ENCODE measurements around the gene ACTR3. TPM values are rescaled to one million over a fixed set of nuclear protein-coding genes. Genes with fewer than 3 reads are reported as not detected.

The ACTR3 gene
- polyA plus RNA-seq, 3 donors, result 156 to 176 (median 170) TPM

DNA sequence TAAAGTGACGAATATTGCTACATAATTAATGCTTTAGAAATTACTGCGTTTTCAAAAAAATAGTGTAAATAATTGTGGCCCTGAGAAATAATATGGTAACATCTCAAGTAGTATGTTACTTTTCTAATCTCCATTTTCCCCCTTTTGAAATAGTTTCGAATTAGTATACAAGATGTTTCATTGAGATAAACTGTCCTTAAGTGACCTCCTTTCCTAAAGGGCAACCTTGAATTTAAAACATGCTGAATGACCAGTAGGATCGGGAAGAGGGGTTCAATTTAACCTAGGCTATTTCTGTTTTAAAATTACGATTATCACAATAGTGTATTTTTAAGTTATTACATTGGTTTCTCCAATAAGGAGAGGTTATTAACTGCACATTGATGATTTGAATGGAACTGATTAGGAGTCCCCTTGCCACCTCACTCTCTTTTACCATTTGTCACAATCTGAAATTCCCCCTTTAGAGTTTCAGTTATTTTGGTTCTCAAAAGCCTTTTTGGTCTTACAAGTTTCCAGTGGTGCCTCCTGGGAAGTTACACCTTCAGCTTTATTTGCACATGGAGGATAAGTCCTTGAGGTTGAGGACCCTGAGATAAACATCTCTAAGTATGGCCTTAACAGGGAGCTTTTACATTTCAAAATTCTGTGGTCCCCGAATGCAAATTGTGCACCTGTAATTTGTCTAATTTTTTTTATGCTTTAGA lies 2.3 kb downstream of the ACTR3 start:
- DNase-seq (ENCODE audit: extremely low read depth in 1 of 11, low read depth in 9 of 11, low spot score in 4 of 11), result no peak

DNA sequence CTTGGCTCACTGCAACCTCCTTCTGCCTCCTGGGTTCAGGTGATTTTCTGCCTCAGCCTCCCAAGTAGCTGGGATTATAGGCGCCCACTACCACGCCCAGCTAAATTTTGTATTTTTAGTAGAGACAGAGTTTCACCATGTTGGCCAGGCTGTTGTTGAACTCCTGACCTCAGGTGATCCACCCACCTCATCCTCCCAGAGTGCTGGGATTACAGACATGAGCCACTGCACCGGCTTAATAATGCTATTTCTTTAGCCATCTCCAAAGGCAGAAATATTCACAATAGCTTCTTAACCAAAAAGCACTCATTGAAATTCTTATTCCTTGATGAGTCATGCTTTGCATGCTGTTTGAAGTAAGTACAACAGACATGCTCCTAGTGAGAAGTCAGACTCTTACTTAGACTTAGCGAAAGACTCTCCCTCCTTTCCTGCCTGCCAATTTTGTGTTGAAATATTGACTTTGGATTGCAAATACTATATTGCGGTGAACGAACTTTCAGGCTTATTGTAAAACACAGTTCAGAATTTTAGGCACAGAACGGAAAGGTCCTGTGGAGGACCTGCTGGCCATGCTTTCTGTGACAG lies 4.4 kb downstream of the ACTR3 start:
- DNase-seq (ENCODE audit: extremely low read depth in 1 of 11, low read depth in 9 of 11, low spot score in 4 of 11), result no peak

DNA sequence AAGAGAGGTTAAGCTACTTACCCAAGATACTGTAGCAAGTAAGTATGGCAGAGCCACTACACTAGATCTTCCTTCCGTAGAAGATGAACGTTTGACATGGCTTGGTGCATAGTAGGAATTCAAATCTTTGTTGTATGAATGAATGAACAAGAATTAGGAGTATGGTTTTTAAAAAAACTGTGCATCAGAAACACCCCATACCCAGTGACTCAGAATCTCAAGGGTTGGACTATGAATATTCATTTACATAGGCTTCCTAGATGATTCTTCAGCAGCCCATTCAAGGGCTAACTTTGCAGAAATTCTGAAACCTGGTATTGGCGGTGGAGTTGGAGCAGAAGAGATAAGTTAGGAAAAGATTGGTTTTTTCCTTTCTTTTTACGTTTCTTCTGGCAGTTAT lies 5.4 kb downstream of the ACTR3 start:
- DNase-seq (ENCODE audit: extremely low read depth in 1 of 11, low read depth in 9 of 11, low spot score in 4 of 11), result no peak

DNA sequence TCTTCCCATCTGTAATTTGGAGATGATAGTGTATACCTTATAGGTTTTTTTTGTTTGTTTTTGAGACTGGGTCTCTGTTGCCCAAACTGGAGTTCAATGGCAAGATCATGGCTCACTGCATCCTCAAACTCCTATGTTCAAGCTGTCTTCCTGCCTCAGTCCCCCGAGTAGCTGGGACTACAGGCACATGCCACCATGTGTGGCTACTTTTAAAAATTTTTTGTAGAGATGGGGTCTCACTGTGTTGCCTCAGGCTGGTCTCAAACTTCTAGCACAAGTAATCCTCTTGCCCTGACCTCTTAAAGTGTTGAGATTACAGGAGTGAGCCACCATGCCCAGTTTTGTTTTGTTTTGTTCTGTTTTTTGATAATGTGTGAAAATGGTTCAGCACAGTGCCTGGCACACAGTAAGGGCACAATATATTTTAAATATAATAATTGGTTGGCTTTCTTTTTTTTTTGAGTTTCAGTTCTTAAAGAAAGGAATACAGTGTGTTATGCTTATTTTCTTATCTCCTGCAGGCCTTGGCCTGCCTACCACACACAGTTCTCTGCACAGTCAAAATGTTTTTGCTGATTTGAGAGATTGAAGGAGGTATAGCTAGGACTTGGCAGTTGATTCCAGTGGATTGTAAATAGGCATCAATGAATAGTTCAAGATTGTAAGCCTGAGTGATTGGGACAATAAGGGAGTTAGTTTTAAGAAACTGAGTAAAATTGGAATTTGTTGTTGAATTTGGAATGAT lies 6.1 kb downstream of the ACTR3 start:
- DNase-seq (ENCODE audit: extremely low read depth in 1 of 11, low read depth in 9 of 11, low spot score in 4 of 11), result no peak

DNA sequence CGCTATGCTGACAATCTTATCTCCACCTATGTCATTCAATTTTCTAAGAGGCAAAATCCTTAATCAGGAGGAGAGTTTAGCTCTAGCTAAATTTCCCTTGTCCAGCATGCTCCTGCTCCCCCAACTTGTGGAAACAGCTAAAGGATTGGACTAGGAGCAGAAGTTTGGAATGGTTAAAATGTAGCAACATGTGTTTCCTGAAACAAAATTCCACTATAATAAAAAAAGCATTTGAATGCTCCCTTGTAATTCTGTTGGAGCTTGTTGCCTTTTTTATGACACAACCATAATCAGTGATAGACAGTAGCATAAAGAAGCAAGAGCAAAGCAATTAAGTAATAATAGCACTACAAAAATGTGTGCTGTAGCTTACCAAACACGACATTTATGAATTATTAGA lies 6.9 kb downstream of the ACTR3 start:
- no peak for DNase-seq (ENCODE audit: extremely low read depth in 1 of 11, low read depth in 9 of 11, low spot score in 4 of 11)

DNA sequence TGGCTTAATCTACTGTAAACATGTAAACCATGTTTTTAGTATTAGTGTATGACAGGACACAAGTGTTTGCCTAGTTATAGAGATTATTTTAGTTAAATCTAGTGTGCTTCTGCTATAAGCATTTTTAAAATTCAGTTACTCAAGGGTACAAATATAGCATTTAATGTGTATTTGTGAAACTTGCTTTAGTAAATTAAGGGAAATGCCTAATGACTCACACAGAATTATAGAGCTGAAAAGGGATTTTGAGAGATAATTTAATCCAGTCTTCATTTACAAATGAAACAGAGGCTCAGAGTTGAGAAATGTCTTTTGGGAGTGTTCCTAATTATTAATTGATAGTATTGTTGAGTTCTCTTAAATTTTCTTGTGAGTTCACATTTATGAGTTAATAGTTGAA lies 8.2 kb downstream of the ACTR3 start:
- no peak for DNase-seq (ENCODE audit: extremely low read depth in 1 of 11, low read depth in 9 of 11, low spot score in 4 of 11)

DNA sequence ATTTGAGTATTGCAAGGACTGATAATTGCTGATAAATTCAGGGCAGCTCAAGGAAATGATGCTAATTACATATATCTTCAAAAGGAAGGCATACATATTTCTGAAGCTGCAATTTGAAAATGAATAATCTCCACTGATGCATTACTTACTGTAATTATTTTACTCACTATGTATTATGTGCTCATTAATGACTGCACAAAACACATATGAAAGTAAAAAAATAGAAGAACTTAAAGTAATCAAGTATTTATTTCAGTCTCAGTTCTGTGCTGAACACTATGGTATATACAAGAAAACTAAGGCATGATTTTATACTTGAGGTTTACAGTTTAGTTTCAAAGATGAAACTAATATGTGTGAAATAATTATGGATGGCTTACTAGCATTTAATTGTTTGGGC lies 9.3 kb downstream of the ACTR3 start:
- DNase-seq (ENCODE audit: extremely low read depth in 1 of 11, low read depth in 9 of 11, low spot score in 4 of 11), result no peak

DNA sequence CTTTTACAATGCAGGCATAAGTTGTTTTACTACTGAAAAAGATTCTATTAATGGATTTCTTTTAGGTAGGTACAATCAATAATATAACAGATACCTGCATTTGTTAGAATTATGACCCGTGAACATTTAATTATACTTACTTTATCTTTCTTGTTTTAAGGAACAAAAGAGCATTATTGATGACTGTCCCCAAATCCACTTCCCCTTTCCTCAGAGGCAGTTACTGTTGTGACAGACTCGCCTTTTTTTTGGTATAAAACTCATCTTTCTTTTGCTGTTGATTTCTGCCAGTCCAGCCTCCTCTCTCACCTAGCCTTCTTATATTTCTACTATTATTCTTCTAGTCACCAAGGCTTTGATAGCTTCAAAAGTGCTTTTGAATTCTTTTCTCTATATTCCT lies 12.1 kb downstream of the ACTR3 start:
- DNase-seq (ENCODE audit: extremely low read depth in 1 of 11, low read depth in 9 of 11, low spot score in 4 of 11), result no peak

DNA sequence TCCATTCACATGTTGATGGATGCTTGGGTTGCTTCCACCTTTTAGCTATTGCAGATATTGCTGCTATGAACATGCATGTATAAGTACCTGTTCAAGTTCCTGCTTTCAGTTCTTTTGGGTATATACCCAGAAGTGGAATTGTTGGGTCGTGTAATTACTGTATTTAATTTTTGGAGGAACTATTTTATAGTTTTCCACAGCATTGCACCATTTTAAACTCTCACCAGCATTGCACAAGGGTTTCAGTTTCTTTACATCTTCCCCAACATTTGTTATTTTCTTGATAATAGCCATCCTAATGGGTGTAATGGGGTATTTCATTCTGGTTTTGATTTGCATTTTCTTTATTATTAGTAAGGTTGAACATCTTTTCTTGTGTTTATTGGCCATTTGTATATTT lies 16.0 kb downstream of the ACTR3 start:
- DNase-seq (ENCODE audit: extremely low read depth in 1 of 11, low read depth in 9 of 11, low spot score in 4 of 11), result no peak

DNA sequence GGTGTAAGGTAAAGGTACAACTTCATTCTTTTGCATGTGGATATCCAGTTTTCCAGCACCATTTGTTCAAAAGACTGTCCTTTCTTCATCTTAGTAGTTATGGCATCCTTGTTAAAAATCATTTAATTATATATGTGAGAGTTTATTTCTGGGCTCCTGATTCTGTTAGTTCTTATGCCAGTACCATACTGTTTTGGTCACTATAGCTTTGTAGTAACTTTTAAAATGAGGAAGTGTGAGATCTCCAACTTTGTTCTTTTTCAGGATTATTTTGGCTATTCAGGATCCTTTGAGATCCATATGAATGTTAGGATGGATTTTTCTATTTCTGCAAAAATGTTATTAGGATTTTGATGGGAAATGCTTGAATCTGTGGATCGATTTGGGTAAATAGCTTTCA lies 16.8 kb downstream of the ACTR3 start:
- no peak for DNase-seq (ENCODE audit: extremely low read depth in 1 of 11, low read depth in 9 of 11, low spot score in 4 of 11)

DNA sequence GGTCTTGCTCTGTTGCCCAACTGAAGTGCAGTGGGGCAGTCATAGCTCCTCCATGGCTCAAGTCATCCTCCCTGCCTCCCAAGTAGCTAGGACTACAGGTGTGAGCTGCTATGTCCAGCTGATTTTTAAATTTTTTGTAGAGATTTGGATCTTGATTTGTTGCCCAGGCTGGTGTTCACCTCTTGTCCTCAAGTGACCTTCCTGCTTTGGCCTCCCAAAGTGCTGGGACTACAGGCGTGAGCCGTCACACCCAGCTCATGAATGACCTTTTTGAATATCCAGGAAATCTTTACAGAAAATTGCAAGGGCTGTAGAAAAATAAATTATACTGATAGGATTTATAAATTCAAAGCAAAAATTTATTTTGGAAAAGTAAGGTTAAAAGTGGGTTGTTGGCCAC lies 17.4 kb downstream of the ACTR3 start:
- no peak for DNase-seq (ENCODE audit: extremely low read depth in 1 of 11, low read depth in 9 of 11, low spot score in 4 of 11)

DNA sequence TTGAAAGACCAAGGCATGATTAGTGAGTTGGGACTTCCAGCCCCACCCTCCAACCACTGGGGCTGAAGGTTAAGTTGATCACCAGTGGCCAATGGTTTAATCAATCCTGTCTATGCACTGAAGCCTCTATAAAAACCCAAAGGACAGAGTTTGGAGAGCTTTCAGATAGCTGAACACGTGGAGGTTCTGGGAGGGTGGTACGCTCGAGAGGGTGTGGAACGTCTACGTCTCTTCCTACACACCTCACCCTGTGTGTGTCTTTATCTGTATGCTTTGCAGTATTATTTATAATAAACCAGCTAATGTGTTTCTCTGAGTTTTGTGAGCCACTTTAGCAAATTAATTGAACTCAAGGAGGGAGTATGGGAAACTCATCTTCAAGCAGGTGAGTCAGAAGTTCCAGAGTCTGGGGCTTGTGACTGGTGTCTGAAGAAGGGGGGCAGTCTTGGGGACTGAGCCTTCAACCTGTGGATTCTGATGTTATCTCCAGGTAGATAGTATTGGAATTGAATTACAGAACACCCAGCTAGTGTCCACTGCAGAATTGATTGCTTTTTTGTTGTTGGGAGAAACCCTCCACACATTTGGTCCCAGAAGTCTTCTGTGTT lies 20.3 kb downstream of the ACTR3 start:
- no peak for DNase-seq (ENCODE audit: extremely low read depth in 1 of 11, low read depth in 9 of 11, low spot score in 4 of 11)

DNA sequence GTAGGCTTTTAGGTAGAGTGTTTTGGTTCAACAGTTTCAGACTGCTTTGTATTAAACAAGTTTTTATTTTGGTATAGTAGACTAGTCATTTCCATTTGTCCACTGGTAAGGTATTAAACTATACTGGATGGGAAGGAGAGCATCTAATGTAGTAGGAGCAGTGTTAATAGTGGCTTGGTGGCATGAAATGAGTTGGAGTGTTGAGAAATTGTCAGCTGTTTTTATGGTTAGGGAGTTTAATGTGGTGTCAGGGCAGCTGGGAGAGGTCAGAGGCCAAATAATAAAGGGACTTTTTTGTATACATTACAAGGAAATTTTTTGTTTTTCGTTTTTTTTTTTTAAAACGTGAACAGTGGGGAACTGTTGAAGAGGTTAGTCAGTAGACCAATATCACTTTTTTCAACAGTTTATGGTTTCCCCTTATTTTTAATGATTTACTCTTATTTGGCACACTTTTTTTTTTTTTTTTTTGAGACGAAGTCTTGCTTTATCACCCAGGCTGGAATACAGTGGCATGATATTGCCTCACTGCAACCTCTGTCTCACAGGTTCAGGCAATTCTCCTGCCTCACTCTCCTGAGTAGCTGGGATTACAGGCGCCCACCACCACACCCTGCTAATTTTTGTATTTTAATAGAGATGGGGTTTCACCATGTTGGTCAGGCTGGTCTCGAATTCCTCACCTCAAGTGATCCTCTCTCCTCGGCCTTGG lies 21.2 kb downstream of the ACTR3 start:
- DNase-seq (ENCODE audit: extremely low read depth in 1 of 11, low read depth in 9 of 11, low spot score in 4 of 11), result no peak

DNA sequence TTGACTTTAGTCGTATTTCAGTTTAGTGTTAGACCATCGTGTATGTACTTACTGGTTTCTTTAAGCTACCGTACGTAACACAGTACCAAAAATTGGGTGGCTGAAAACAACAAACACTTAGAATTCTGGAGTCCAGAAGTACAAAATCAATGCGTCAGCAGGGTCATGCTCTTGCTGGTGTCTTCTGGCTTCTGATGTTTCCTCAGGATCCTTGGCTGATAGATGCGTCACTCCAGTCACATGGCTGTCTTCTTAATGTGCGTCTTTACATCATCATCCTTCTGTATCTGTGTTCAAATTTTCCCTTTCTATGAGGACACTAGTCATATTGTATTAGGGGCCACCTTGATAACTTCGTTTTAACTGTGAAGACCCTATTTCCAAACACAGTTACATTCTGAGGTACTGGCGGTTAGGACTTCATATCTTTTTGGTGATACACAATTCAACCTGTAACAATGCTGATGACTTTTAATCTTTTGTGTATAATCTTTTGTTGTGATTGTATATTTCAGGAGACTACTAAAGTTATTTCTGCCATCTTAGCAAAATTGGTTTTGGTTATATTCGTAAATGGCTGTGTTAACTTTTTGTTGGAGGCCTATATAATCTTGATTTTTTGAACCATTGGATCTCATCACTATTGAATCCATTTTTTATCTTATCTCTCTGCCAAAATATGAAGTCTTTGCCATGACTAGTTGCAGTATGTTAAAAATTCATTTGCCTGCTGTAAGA lies 25.4 kb downstream of the ACTR3 start:
- DNase-seq (ENCODE audit: extremely low read depth in 1 of 11, low read depth in 9 of 11, low spot score in 4 of 11), result no peak

DNA sequence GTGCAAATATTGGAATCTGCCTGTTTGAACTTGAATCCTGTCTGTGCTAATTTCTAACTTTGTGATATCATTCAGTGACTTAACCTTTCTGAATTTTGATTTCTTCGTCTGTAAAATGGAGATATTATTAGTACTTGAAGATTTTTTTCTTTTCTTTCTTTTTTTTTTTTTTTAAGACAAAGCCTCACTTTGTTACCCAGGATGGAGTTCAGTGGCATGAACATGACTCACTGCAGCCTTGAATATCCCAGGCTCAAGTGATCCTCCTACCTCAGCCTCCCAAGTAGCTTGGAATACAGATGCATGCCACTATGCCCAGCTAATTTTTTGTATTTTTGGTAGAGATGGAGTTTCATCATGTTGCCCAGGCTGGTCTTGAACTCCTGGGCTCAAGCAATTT lies 28.3 kb downstream of the ACTR3 start:
- no peak for DNase-seq (ENCODE audit: extremely low read depth in 1 of 11, low read depth in 9 of 11, low spot score in 4 of 11)

DNA sequence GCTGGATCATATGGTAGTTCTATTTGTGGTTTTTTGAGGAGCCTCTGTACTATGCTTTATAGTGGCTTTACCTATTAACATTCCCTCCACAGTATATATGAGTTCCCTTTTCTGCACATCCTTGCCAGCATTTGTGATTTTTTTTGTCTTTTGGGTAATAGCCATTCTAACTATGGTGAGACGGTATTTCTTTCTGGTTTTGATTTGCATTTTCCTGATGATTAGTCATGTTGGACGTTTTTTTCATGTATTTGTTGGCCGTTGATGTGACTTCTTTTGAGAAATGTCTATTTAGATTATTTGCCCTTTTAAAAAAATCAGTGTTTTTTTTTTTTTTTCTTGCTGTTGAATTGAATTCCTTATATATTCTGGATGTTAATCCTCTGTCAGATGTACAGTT lies 31.1 kb downstream of the ACTR3 start:
- DNase-seq (ENCODE audit: extremely low read depth in 1 of 11, low read depth in 9 of 11, low spot score in 4 of 11), result no peak

DNA sequence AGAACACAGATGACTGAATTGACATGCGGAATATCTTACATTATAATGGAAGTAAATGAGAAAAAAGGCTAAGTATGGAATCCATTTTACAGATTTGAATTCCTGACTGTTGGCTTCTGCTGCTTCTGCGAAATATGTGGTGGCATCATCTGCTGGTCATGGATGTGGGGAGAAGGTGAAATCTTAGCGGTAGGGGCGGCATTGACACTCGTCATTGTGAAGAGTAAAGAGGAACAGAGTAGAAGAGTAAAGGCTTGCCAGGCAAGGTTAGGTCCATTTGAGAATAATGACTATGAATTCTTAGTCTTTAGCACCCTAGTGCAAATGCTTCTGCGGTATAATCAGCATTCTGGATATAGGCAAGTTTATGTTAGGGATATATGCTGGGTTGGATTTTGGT lies 32.4 kb downstream of the ACTR3 start:
- DNase-seq (ENCODE audit: extremely low read depth in 1 of 11, low read depth in 9 of 11, low spot score in 4 of 11), result no peak

DNA sequence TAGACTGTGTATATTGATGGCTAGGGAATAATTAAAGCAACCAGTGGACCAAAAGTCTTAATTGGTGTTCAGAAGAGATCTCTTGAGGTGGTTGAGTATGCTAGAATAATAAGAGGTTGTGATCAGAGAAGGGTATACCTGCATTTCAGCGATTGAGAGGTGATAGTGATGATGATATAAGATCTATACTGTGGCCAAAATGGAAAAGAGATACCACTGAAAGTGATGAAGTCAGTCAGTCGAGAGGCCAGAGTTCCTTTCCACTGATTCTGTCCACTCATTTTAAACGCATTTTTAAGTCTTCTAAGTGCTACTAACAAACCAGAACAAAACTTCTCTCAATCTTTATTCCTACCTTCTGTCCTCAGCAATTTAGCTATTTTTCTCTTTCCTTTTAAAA lies 32.9 kb downstream of the ACTR3 start:
- DNase-seq (ENCODE audit: extremely low read depth in 1 of 11, low read depth in 9 of 11, low spot score in 4 of 11), result no peak

DNA sequence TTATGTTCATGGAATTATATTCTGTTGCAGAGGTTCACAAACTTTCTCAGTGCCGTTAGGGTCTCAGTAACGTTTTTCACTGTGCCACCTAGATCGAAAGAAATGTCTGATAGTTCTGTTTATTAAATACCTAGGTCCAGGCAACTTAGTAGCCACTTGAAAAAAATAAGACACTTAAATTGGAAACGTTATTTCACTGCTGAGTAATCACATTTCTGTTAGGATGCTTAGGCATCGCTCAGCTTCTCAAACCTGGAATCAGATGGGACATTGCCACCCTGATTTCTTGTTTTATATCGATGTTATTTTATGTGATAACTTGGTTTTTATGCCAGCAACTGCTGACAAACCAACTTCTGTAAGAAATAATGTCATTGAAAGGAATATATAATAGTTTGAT lies 36.0 kb downstream of the ACTR3 start:
- no peak for DNase-seq (ENCODE audit: extremely low read depth in 1 of 11, low read depth in 9 of 11, low spot score in 4 of 11)
